ENCODE measurements around the gene PNPLA1. TPM values are rescaled to one million over a fixed set of nuclear protein-coding genes. Genes with fewer than 3 reads are reported as not detected.
"Not testable (repeated sequence)": the region's sequence is repeated elsewhere in the genome, so short reads cannot be mapped to it uniquely, and the experiment has no call there.

PNPLA1 gene
- total and polyA plus RNA-seq, 5 donors, result not detected

GRCh38 chr6:36331381-36331780 lies 61.5 kb downstream of the PNPLA1 start:
- DNase-seq (no peak), ATAC-seq (no peak)
- Histone ChIP-seq H3K4me1 (ENCODE audit: control insufficient read depth, insufficient read depth, low read length) (no peaks in the 10 kb centered on the region), H3K27me3 (ENCODE audit: control insufficient read depth, insufficient read depth) (no peaks in the 10 kb centered on the region), H3K27ac (ENCODE audit: low read length) (no peak overlapping the region), H3K9me3 (ENCODE audit: control insufficient read depth, low read length) (no peaks in the 10 kb centered on the region), H3K4me3 (ENCODE audit: low read length) (no peak overlapping the region)
- WGBS, result 93% methylated on average over 6 of the region's 6 CpGs
- intact Hi-C loops (cut with DNase I), result no loop called here

- no peaks in the 10 kb centered on the region for H3K4me1 ChIP-seq (ENCODE audit: control insufficient read depth, insufficient read depth, low read length)
- DNase-seq, result no peak
- ATAC-seq, result no peak
- H3K27me3 ChIP-seq (ENCODE audit: control insufficient read depth, insufficient read depth), result no peaks in the 10 kb centered on the region
- H3K4me3 ChIP-seq (ENCODE audit: low read length), result no peak overlapping the region
- intact Hi-C loops (cut with DNase I), result no loop called here
- 63% methylated on average over 8 of the region's 8 CpGs for WGBS
- H3K27ac ChIP-seq (ENCODE audit: low read length), result no peak overlapping the region
- no peaks in the 10 kb centered on the region for H3K9me3 ChIP-seq (ENCODE audit: control insufficient read depth, low read length)
These were observed 63.5 kb downstream of the PNPLA1 start for GRCh38 chr6:36333171-36333895.

GRCh38 chr6:36333931-36334725 lies 64.3 kb downstream of the PNPLA1 start:
- Histone ChIP-seq H3K4me1 (ENCODE audit: control insufficient read depth, insufficient read depth, low read length) (no peaks in the 10 kb centered on the region), H3K4me3 (ENCODE audit: low read length) (no peak overlapping the region), H3K27ac (ENCODE audit: low read length) (no peak overlapping the region), H3K27me3 (ENCODE audit: control insufficient read depth, insufficient read depth) (no peaks in the 10 kb centered on the region), H3K9me3 (ENCODE audit: control insufficient read depth, low read length) (no peaks in the 10 kb centered on the region)
- ATAC-seq (peak; percentile 52 to 57), DNase-seq (no peak)
- 35% methylated on average over 20 of the region's 20 CpGs for WGBS
- intact Hi-C loops (cut with DNase I), result no loop called here

DNA sequence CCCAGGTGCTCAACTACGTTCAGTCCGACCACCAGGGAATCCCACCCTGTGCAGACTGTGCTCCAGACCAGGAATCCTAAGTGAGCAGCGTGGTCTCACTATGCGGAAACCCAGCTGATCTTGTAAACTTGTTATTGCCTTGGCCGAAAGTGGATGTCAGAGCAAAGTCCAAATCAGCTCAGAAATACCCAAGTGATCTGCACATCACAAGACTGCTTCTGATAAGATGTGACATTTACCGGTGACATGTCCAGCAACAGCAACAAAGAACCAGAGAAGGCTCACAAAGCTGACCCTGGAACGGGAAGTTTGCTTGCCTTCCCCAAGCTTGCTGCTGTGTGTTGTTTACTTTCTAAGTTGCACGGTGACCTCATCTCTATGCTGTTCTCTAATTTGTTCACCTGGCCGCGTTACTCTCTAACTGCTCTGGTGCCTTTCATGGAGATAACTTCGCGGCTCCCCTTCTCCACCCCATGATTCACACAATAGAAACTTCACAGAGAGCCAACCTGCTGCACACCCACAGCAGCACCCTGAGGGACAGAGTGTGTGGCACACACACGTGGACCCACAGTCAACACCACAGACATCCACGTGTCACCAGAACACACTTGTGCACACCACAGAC lies 65.1 kb downstream of the PNPLA1 start:
- ATAC-seq, result peak in 1 of 2 donors; percentile 25
- Histone ChIP-seq H3K27me3 (ENCODE audit: control insufficient read depth, insufficient read depth) (no peaks in the 10 kb centered on the region), H3K27ac (ENCODE audit: low read length) (peak overlapping the region; percentile 40), H3K9me3 (ENCODE audit: control insufficient read depth, low read length) (no peaks in the 10 kb centered on the region), H3K4me3 (ENCODE audit: low read length) (no peak overlapping the region), H3K4me1 (ENCODE audit: control insufficient read depth, insufficient read depth, low read length) (no peaks in the 10 kb centered on the region)
- WGBS, result 53% methylated on average over 14 of the region's 14 CpGs
- DNase-seq, result no peak
- intact Hi-C loops (cut with DNase I), result no loop called here

DNA sequence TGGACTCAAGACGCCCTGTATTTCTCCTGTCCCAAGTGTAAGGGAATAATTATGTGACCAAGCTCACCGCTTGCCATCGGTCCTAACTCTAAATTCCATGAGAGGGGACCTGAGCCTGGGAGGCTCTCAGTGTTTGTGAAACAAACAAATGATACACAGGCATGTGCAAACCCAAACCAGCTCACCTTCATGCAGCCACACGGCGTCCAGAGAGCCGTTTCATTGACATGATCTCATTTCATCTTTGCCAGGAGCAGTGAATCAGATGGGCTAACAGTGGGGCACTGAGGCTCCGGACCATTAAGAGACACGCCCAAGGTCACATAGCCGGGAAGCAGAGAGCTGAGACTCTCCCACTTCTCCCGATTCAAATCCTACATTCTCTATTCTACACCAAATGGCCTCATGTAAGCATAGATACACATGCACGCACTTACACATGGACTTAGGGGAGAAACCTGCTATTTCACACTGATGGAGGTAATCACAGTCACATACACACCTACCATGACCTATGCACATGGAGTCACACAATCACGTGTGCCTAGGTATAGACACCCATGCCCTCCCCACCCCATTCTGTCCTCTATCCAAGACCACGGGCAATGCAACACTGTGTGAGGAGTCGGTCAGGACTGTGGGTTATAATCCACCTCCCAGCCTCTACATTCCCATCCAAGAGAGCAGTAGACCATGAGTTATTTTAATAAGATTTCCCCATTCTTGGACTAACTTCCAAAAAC lies 65.8 kb downstream of the PNPLA1 start:
- intact Hi-C loops (cut with DNase I), result no loop called here
- Histone ChIP-seq H3K27me3 (ENCODE audit: control insufficient read depth, insufficient read depth) (no peaks in the 10 kb centered on the region), H3K27ac (ENCODE audit: low read length) (no peak overlapping the region), H3K9me3 (ENCODE audit: control insufficient read depth, low read length) (no peaks in the 10 kb centered on the region), H3K4me1 (ENCODE audit: control insufficient read depth, insufficient read depth, low read length) (no peaks in the 10 kb centered on the region), H3K4me3 (ENCODE audit: low read length) (no peak overlapping the region)
- WGBS, result 91% methylated on average over 14 of the region's 14 CpGs
- DNase-seq (no peak), ATAC-seq (no peak)

GRCh38 chr6:36336208-36336710 lies 66.4 kb downstream of the PNPLA1 start:
- Histone ChIP-seq H3K27me3 (ENCODE audit: control insufficient read depth, insufficient read depth) (no peaks in the 10 kb centered on the region), H3K9me3 (ENCODE audit: control insufficient read depth, low read length) (no peaks in the 10 kb centered on the region), H3K4me3 (ENCODE audit: low read length) (no peak overlapping the region), H3K27ac (ENCODE audit: low read length) (no peak overlapping the region), H3K4me1 (ENCODE audit: control insufficient read depth, insufficient read depth, low read length) (no peaks in the 10 kb centered on the region)
- no peak for ATAC-seq
- intact Hi-C loops (cut with DNase I), result no loop called here
- DNase-seq, result no peak
- WGBS, result 85% methylated on average over 5 of the region's 5 CpGs

GRCh38 chr6:36336779-36337241 lies 67.0 kb downstream of the PNPLA1 start, which contains the start of gene BNIP5:
TSS of gene BNIP5 (minus strand) at chr6:36336888. CDS start at chr6:36330690, 6,198 bp downstream.
- intact Hi-C loops (cut with DNase I), result no loop called here
- WGBS, result 70% methylated on average over 3 of the region's 3 CpGs
- ATAC-seq, result no peak

GRCh38 chr6:36337814-36338213 lies 68.0 kb downstream of the PNPLA1 start:
- intact Hi-C loops (cut with DNase I), result no loop called here
- DNase-seq (no peak), ATAC-seq (no peak)
- Histone ChIP-seq H3K4me1 (ENCODE audit: control insufficient read depth, insufficient read depth, low read length) (no peaks in the 10 kb centered on the region), H3K9me3 (ENCODE audit: control insufficient read depth, low read length) (no peaks in the 10 kb centered on the region), H3K4me3 (ENCODE audit: low read length) (no peak overlapping the region), H3K27me3 (ENCODE audit: control insufficient read depth, insufficient read depth) (no peaks in the 10 kb centered on the region), H3K27ac (ENCODE audit: low read length) (no peak overlapping the region)
- WGBS, result 91% methylated on average over 1 of the region's 1 CpG

More at GRCh38 chr6:36336779-36337241, 67.0 kb downstream of the PNPLA1 start, which contains the start of gene BNIP5:
- Histone ChIP-seq H3K27ac (ENCODE audit: low read length) (no peak within 1 kb of the TSS), H3K9me3 (ENCODE audit: control insufficient read depth, low read length) (no peaks in the 10 kb centered on the region), H3K4me1 (ENCODE audit: control insufficient read depth, insufficient read depth, low read length) (no peaks in the 10 kb centered on the region), H3K4me3 (ENCODE audit: low read length) (no peak within 1 kb of the TSS), H3K27me3 (ENCODE audit: control insufficient read depth, insufficient read depth) (no peaks in the 10 kb centered on the region)
- DNase-seq, result no peak

DNA sequence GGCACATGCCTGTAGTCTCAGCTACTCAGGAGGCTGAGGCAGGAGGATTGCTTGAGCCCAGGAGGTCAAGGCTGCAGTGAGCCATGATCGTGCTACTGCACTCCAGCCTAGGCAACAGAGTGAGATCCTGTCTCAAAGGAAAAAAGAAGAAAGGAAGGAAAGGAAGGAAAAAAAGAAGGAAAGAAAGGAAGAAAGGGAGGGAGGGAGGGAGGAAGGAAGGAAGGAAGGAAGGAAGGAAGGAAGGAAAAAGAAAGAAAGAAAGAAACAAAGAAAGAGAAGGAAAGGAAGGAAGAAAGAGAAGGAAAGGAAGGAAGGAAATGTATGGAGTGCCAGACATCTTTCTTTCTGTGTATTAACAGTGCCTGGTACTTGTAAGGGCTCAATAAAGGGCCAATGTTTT lies 68.4 kb downstream of the PNPLA1 start:
- intact Hi-C loops (cut with DNase I); DNase-seq; H3K27me3 ChIP-seq (ENCODE audit: control insufficient read depth, insufficient read depth); H3K9me3 ChIP-seq (ENCODE audit: control insufficient read depth, low read length); H3K4me1 ChIP-seq (ENCODE audit: control insufficient read depth, insufficient read depth, low read length); H3K27ac ChIP-seq (ENCODE audit: low read length); ATAC-seq; H3K4me3 ChIP-seq (ENCODE audit: low read length): not testable (repeated sequence)
- WGBS, result 58% methylated on average over 1 of the region's 1 CpG

DNA sequence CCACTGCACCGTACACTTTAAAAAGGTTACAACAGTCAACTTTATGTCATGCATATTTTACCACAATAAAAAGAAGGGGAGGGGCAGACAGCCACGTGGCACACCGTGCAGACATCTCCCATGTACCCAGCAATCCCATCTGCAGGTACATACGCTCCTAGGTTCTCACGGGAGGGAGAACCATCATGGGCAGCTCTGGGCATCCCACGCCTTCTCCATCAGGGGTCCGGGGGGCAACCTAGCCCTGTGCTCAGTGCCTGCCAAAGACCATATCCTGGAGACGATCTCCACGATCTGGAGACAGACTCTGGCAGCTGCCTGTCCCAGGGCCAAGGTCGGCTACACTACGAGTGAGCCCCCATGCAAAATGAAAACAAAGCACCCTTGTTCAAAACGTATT lies 69.3 kb downstream of the PNPLA1 start:
- no peak overlapping the region for H3K27ac ChIP-seq (ENCODE audit: low read length)
- 83% methylated on average over 12 of the region's 12 CpGs for WGBS
- intact Hi-C loops (cut with DNase I), result no loop called here
- DNase-seq (no peak), ATAC-seq (no peak)
- no peaks in the 10 kb centered on the region for H3K9me3 ChIP-seq (ENCODE audit: control insufficient read depth, low read length)
- no peaks in the 10 kb centered on the region for H3K4me1 ChIP-seq (ENCODE audit: control insufficient read depth, insufficient read depth, low read length)
- no peaks in the 10 kb centered on the region for H3K27me3 ChIP-seq (ENCODE audit: control insufficient read depth, insufficient read depth)
- no peak overlapping the region for H3K4me3 ChIP-seq (ENCODE audit: low read length)

Measured in right cardiac atrium (tissue), 5 donors.